WTC11 (cell line): Measurements from ENCODE around the gene CTTNBP2NL. TPM values are rescaled to one million over a fixed set of nuclear protein-coding genes. Genes with fewer than 3 reads are reported as not detected.

Source experiments
- ATAC-seq: fragments of 200-7000 bp; cut with Tn5 transposase; 2 replicates; pipeline ENCODE4 v1.10.0; 2021; ENCODE audit warnings: mild to moderate bottlenecking, moderate library complexity
- CTCF ChIA-PET: fragments of 300-600 bp; sonication (Branson Sonifier 250); formaldehyde crosslinking; loops from one replicate; lab custom pipeline; 2021; ENCODE audit warnings: antibody characterized with exemption; lab: Charles Lee
- POLR2A ChIA-PET: fragments of 350-600 bp; sonication (Branson Sonifier 250); formaldehyde crosslinking; loops from one replicate; lab custom pipeline; 2021; ENCODE audit warnings: antibody characterized with exemption; lab: Charles Lee
- DNase-seq: peaks from one replicate; pipeline ENCODE4 v3.0.0; 2021; ENCODE audit warnings: low spot score
- H3K27ac Mint-ChIP-seq: 2 replicates; pipeline ENCODE4 v1.8.0; 2021; ENCODE audit warnings: mixed read lengths
- H3K27me3 Mint-ChIP-seq: 2 replicates; pipeline ENCODE4 v1.8.0; 2021; ENCODE audit warnings: low read depth, mild to moderate bottlenecking, moderate library complexity, mixed read lengths
- H3K36me3 Mint-ChIP-seq: 2 replicates; pipeline ENCODE4 v1.8.0; 2021; ENCODE audit warnings: mixed read lengths
- H3K4me1 Mint-ChIP-seq: 2 replicates; pipeline ENCODE4 v1.8.0; 2022; ENCODE audit warnings: mixed read lengths
- H3K4me3 Mint-ChIP-seq: 2 replicates; pipeline ENCODE4 v1.8.0; 2021; ENCODE audit warnings: mild to moderate bottlenecking, moderate library complexity, mixed read lengths
- H3K9me3 Mint-ChIP-seq: 2 replicates; pipeline ENCODE4 v1.8.0; 2021; ENCODE audit warnings: mixed read lengths
- CREB1 ChIP-seq: sonication (generic); formaldehyde crosslinking; IDR thresholded peaks from 2 replicates; pipeline ENCODE4 v1.8.0; 2023; ENCODE audit warnings: mild to moderate bottlenecking, missing genetic modification reagents
- EMX1 ChIP-seq: fragments of 250-450 bp; sonication (Bioruptor Pico); IDR thresholded peaks from 2 replicates; pipeline ENCODE4 v1.8.0; 2021; ENCODE audit warnings: mild to moderate bottlenecking
- FOXJ3 ChIP-seq: sonication (generic); formaldehyde crosslinking; IDR thresholded peaks from 2 replicates; pipeline ENCODE4 v1.9.0; 2021; ENCODE audit warnings: missing genetic modification reagents, mild to moderate bottlenecking, borderline replicate concordance
- FOXP1 ChIP-seq: sonication (generic); formaldehyde crosslinking; IDR thresholded peaks from 2 replicates; pipeline ENCODE4 v1.8.0; 2022; ENCODE audit warnings: missing genetic modification reagents, mild to moderate bottlenecking, moderate library complexity, borderline replicate concordance
- IRF2 ChIP-seq: sonication (generic); formaldehyde crosslinking; IDR thresholded peaks from 2 replicates; pipeline ENCODE4 v1.8.0; 2022; ENCODE audit warnings: low read depth, missing genetic modification reagents, borderline replicate concordance
- NFYB ChIP-seq: sonication (generic); formaldehyde crosslinking; conservative IDR thresholded peaks from 2 replicates; pipeline ENCODE4 v1.8.0; 2022; ENCODE audit warnings: low read depth, missing genetic modification reagents
- PREB ChIP-seq: sonication (generic); formaldehyde crosslinking; IDR thresholded peaks from 2 replicates; pipeline ENCODE4 v1.8.1; 2022; ENCODE audit warnings: mild to moderate bottlenecking, missing genetic modification reagents, moderate library complexity, borderline replicate concordance
- TCF7 ChIP-seq: sonication (generic); formaldehyde crosslinking; IDR thresholded peaks from 2 replicates; pipeline ENCODE4 v1.8.0; 2022; ENCODE audit warnings: mild to moderate bottlenecking, low read depth, missing genetic modification reagents, moderate library complexity
- ZBTB43 ChIP-seq: sonication (generic); formaldehyde crosslinking; IDR thresholded peaks from 2 replicates; pipeline ENCODE4 v1.8.1; 2023; ENCODE audit warnings: mild to moderate bottlenecking, missing genetic modification reagents
- ZNF317 ChIP-seq: sonication (generic); formaldehyde crosslinking; IDR thresholded peaks from 2 replicates; pipeline ENCODE4 v1.8.1; 2023; ENCODE audit warnings: low read depth, mild to moderate bottlenecking, moderate library complexity, missing genetic modification reagents, borderline replicate concordance
- ZNF396 ChIP-seq: fragments of 250-450 bp; sonication (Bioruptor Pico); IDR thresholded peaks from 2 replicates; pipeline ENCODE4 v1.8.0; 2021; ENCODE audit warnings: mild to moderate bottlenecking, moderate library complexity, borderline replicate concordance
- ZNF423 ChIP-seq: fragments of 250-450 bp; sonication (Bioruptor Pico); IDR thresholded peaks from 2 replicates; pipeline ENCODE4 v2.1.2; 2022; ENCODE audit warnings: mild to moderate bottlenecking, moderate library complexity
- total RNA-seq: library from RNA; stranded (reverse); gene quantifications from 3 replicates; pipeline ENCODE4 v1.2.3, GENCODE V29; 2021
- TF ChIP-seq, protein P1 (sequence below): fragments of 250-450 bp; sonication (Bioruptor Pico); IDR thresholded peaks from 2 replicates; pipeline ENCODE4 v1.9.0; 2021; ENCODE audit warnings: mild to moderate bottlenecking

Gene CTTNBP2NL
- total RNA-seq, 1 experiment from 2014 or later, result 32.8 TPM

DNA sequence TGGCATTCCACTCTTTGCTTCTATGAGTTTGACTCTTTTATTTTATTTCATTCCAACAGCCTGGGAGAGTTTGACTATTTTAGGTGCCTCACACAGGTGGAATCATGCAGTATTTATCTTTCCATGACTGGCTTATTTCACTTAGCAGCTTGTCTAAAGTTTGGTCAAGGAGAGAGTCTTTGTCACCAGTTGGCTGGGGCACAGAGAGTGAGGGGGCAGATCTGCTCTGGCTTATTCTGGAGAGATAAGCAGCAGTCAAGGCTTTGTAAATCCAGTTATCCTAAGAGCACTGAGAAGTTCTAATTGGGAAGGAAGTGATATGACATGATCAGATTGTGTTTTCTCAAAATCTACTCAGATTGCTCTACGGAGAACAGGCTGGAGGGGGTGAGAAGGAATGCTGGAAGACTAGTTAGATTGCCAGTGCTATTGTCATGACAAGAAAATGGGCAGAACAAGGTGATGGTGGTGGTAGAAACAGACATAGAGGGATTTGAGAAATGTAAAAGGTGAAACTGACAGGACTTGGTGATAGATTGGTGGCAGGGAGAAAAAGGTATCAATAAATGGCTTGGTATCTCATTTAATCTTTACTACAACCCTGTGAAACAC is 12.1 kb upstream of the CTTNBP2NL start:
- POLR2A ChIA-PET, result no interaction called here
- DNase-seq, result no peak
- Mint-ChIP-seq H3K36me3 (no peaks in the 10 kb centered on the region), H3K9me3 (no peaks in the 10 kb centered on the region), H3K27me3 (peaks cover 3% of the 10 kb centered on the region), H3K4me3 (no peak overlapping the region), H3K4me1 (peaks cover 11% of the 10 kb centered on the region), H3K27ac (no peak overlapping the region)
- ATAC-seq, result no peak
- CTCF ChIA-PET, result interaction anchor here (0.8 to 1.2 kb wide), 2 partner anchors 14 to 118 kb away, joined by 3 to 4 read pairs; no protein-coding TSS in a partner anchor
- TF ChIP-seq TCF7 (CRISPR knock-in tag) (no peak), IRF2 (CRISPR knock-in tag) (no peak), EMX1 (CRISPR knock-in tag) (no peak), CREB1 (CRISPR knock-in tag) (no peak), NFYB (CRISPR knock-in tag) (no peak), ZBTB43 (no peak)

- no peak for DNase-seq
- Mint-ChIP-seq H3K27ac (no peak overlapping the region), H3K27me3 (no peaks in the 10 kb centered on the region; the same call in 1 of the 2 replicates), H3K4me3 (no peak overlapping the region), H3K4me1 (peaks cover 18% of the 10 kb centered on the region), H3K36me3 (no peaks in the 10 kb centered on the region), H3K9me3 (no peaks in the 10 kb centered on the region)
- ChIA-PET CTCF (interaction anchor here (1.4 kb wide), 1 partner anchor 15 kb away, joined by 3 read pairs; no protein-coding TSS in a partner anchor), POLR2A (interaction anchor here (0.6 kb wide), 1 partner anchor 376 kb away, joined by 5 read pairs; no protein-coding TSS in a partner anchor)
- no peak for TF ChIP-seq FOXJ3 (CRISPR knock-in tag)
- no peak for TF ChIP-seq ZBTB43
- no peak for TF ChIP-seq ZNF396 (CRISPR knock-in tag)
- no peak for TF ChIP-seq PREB (CRISPR knock-in tag)
- no peak for TF ChIP-seq FOXP1 (CRISPR knock-in tag)
- no peak for TF ChIP-seq ZNF423
- TF ChIP-seq, protein P1, sequence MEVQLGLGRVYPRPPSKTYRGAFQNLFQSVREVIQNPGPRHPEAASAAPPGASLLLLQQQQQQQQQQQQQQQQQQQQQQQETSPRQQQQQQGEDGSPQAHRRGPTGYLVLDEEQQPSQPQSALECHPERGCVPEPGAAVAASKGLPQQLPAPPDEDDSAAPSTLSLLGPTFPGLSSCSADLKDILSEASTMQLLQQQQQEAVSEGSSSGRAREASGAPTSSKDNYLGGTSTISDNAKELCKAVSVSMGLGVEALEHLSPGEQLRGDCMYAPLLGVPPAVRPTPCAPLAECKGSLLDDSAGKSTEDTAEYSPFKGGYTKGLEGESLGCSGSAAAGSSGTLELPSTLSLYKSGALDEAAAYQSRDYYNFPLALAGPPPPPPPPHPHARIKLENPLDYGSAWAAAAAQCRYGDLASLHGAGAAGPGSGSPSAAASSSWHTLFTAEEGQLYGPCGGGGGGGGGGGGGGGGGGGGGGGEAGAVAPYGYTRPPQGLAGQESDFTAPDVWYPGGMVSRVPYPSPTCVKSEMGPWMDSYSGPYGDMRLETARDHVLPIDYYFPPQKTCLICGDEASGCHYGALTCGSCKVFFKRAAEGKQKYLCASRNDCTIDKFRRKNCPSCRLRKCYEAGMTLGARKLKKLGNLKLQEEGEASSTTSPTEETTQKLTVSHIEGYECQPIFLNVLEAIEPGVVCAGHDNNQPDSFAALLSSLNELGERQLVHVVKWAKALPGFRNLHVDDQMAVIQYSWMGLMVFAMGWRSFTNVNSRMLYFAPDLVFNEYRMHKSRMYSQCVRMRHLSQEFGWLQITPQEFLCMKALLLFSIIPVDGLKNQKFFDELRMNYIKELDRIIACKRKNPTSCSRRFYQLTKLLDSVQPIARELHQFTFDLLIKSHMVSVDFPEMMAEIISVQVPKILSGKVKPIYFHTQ (CRISPR knock-in tag), result no peak
- TF ChIP-seq EMX1 (CRISPR knock-in tag), result no peak
- TF ChIP-seq ZNF317 (CRISPR knock-in tag), result no peak
- ATAC-seq, result no peak
Measured at GRCh38 chr1:112386024-112386723, 9.8 kb upstream of the CTTNBP2NL start.
